Gastroesophageal sphincter (tissue), 4 donors: Measurements from ENCODE around the gene SCAPER. TPM values are rescaled to one million over a fixed set of nuclear protein-coding genes. Genes with fewer than 3 reads are reported as not detected.

Experiments
- ATAC-seq: fragments of 150-250 bp; one replicate; pipeline ENCODE4 v1.9.1; 2016; ENCODE audit warnings: mild to moderate bottlenecking, moderate library complexity
- H3K27ac ChIP-seq, 4 donors: fragments of 200-600 bp; sonication (generic) in 3 of 4; 1 replicate in 3 of 4; 2 replicates in 1 of 4; pipeline ENCODE4 v1.5.1; 2016 to 2019
- H3K27me3 ChIP-seq: fragments of 200-600 bp; sonication (generic); one replicate; pipeline ENCODE4 v1.5.1; 2019
- H3K36me3 ChIP-seq, 2 donors: fragments of 200-600 bp; sonication (generic); one replicate each; pipeline ENCODE4 v1.5.1; 2019; ENCODE audit warnings: control low read depth in 1 of 2
- H3K4me1 ChIP-seq, 3 donors: fragments of 200-600 bp; sonication (generic); 1 replicate in 2 of 3; 2 replicates in 1 of 3; pipeline ENCODE4 v1.5.1; 2016 to 2019; ENCODE audit warnings: control low read depth in 2 of 3
- H3K4me3 ChIP-seq, 2 donors: fragments of 200-600 bp; sonication (generic); one replicate each; pipeline ENCODE4 v1.5.1; 2019; ENCODE audit warnings: mild to moderate bottlenecking in 1 of 2, moderate library complexity in 1 of 2
- H3K9me3 ChIP-seq, 3 donors: fragments of 200-600 bp; sonication (generic); one replicate each; pipeline ENCODE4 v1.5.1; 2017 to 2019; ENCODE audit warnings: control low read depth in 2 of 3
- EP300 ChIP-seq: sonication (generic); formaldehyde crosslinking; IDR thresholded peaks from one replicate; pipeline ENCODE4 v1.6.1; 2017; ENCODE audit warnings: antibody characterized with exemption, mild to moderate bottlenecking
- POLR2A ChIP-seq, 2 donors: fragments of 450-650 bp; IDR thresholded peaks; one replicate each; pipeline ENCODE4 v1.6.1; 2017; ENCODE audit warnings: antibody characterized with exemption in 2 of 2, mild to moderate bottlenecking in 2 of 2, moderate library complexity in 1 of 2
- POLR2AphosphoS5 ChIP-seq: sonication (generic); formaldehyde crosslinking; IDR thresholded peaks from one replicate; pipeline ENCODE4 v1.6.1; 2017; ENCODE audit warnings: antibody characterized with exemption
- WGBS, 2 donors: methylation state at CpG; one replicate each; pipeline ENCODE4 v1.1.5; 2018; ENCODE audit warnings: low coverage in 1 of 2; 5-methylcytosine and 5-hydroxymethylcytosine counted together
- total RNA-seq, 4 donors: library from RNA; depleted of rRNA; stranded (reverse); fragments of >200 nt; gene quantifications; one replicate each; pipeline ENCODE4 v1.1.0, GENCODE V29; 2016
- TF ChIP-seq, protein P1 (sequence below), 4 experiments: fragments of 200-600 bp in 2 of 4; fragments of 450-650 bp in 2 of 4; sonication (generic) in 1 of 4; IDR thresholded peaks; one replicate each; pipeline ENCODE4 v1.5.1; 2017 to 2019; ENCODE audit warnings: antibody characterized with exemption in 4 of 4, mild to moderate bottlenecking in 2 of 4, moderate library complexity in 2 of 4

The SCAPER gene
- total RNA-seq, 4 donors from 2014 or later: 21.5 to 34.3 (median 28.7) TPM

DNA sequence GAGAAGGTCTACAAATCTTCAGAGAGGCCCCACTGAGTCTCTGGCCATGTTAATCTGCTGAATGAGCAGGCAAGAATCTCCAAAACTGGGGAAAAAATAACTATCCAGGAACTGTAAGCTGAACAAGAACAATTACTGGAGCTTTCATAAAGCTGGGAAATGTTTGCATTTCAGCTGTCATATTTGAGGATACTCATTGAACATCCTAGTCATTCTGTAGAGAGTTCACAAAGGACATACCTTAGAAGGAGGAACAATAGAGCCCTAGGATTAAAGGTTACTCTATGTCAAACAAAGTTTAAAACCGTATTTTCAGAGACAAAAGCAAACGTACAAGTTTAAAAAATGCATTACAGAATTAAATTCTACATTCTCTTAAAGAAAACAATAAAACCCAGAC lies 257.5 kb downstream of the SCAPER start:
- no peaks in the 10 kb centered on the region for H3K27me3 ChIP-seq
- no peak overlapping the region for H3K4me3 ChIP-seq
- H3K36me3 ChIP-seq: peaks cover 0 to 13% of the 10 kb centered on the region in 2 donors
- H3K4me1 ChIP-seq: no peaks in the 10 kb centered on the region
- 73 to 79% methylated on average over 2 of the region's 2 CpGs for WGBS, 2 donors
- no peak for ATAC-seq
- TF ChIP-seq POLR2AphosphoS5: no peak
- TF ChIP-seq POLR2A (IDR thresholded peaks at IDR 0.05): no peak
- TF ChIP-seq, protein P1, sequence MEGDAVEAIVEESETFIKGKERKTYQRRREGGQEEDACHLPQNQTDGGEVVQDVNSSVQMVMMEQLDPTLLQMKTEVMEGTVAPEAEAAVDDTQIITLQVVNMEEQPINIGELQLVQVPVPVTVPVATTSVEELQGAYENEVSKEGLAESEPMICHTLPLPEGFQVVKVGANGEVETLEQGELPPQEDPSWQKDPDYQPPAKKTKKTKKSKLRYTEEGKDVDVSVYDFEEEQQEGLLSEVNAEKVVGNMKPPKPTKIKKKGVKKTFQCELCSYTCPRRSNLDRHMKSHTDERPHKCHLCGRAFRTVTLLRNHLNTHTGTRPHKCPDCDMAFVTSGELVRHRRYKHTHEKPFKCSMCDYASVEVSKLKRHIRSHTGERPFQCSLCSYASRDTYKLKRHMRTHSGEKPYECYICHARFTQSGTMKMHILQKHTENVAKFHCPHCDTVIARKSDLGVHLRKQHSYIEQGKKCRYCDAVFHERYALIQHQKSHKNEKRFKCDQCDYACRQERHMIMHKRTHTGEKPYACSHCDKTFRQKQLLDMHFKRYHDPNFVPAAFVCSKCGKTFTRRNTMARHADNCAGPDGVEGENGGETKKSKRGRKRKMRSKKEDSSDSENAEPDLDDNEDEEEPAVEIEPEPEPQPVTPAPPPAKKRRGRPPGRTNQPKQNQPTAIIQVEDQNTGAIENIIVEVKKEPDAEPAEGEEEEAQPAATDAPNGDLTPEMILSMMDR (IDR thresholded peaks at IDR 0.05): no peak
- no peak for TF ChIP-seq EP300
- peaks cover 0 to 5% (median 0%) of the 10 kb centered on the region in 3 donors for H3K9me3 ChIP-seq
- no peak overlapping the region for H3K27ac ChIP-seq

DNA sequence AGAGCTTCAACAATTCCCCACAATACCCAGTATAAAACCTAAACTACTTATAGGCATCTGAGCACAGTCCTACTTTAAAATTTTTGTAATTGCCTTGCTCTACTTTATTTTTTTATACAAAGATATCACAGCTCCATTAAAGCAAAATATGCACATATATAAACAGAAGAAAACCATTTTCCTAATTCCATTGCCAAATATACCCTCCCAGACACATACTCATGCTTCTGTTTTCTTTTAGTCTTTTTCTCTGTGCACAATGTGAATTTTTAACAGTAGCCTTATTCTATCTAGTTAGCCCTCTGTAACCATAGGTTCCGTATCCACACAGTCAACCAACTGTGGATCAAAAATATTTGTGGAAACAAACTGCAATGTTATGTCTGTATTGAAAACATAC lies 260.5 kb downstream of the SCAPER start:
- ATAC-seq: no peak
- no peak overlapping the region for H3K27ac ChIP-seq

DNA sequence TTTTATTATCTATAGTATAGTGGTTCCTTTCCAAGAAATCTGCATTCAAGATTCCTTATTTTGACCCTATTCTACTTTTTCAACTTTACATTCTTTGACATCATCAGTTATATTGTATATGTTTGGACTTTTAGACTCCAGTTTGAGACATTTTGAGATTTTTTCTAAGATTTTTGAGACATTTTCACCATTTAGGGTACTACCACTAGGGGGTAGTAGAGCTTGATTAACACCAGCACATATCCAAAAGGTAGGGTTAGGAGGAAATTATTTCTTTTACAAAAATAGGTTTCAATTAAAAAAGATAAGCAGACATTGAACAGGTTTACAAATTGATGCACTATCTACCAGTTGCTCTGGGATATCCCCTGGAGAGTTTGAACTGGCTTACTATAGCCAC lies 262.5 kb downstream of the SCAPER start:
- no peak for ATAC-seq
- H3K27ac ChIP-seq: no peak overlapping the region

More for the DNA sequence above, 260.5 kb downstream of the SCAPER start:
- Histone ChIP-seq H3K4me1 (no peaks in the 10 kb centered on the region), H3K9me3 (peaks cover 0 to 5% (median 0%) of the 10 kb centered on the region in 3 donors), H3K4me3 (no peak overlapping the region), H3K36me3 (peaks cover 0 to 13% of the 10 kb centered on the region in 2 donors), H3K27me3 (no peaks in the 10 kb centered on the region)
- TF ChIP-seq EP300: no peak
- no peak for TF ChIP-seq POLR2AphosphoS5
- no peak for TF ChIP-seq POLR2A (IDR thresholded peaks at IDR 0.05)
- TF ChIP-seq, protein P1 (IDR thresholded peaks at IDR 0.05): no peak
- 82 to 85% methylated on average over 1 of the region's 1 CpG for WGBS, 2 donors

DNA sequence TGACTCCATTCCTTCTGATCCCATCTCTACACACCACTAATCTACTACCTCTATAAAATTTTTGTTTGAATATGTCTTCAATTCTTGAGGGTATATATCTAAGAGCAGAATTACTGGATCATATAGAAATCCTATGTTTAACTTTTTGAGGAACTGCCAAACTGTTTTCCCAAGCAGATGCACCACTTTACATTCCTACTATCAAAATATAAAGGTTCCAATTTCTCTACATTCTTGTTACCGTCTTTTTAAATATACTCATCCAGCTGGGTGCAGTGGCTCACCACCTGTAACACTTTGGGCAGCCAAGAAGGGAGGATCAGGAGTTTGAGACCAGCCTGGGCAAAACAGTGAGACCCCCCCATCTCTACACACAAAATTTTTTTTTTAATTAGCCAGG lies 268.0 kb downstream of the SCAPER start:
- Histone ChIP-seq H3K9me3 (peaks cover 0 to 7% (median 0%) of the 10 kb centered on the region in 3 donors), H3K27me3 (no peaks in the 10 kb centered on the region), H3K27ac (no peak overlapping the region), H3K4me3 (no peak overlapping the region), H3K4me1 (no peaks in the 10 kb centered on the region), H3K36me3 (no peaks in the 10 kb centered on the region)
- TF ChIP-seq, protein P1 (IDR thresholded peaks at IDR 0.05): no peak
- no peak for TF ChIP-seq EP300
- TF ChIP-seq POLR2A (IDR thresholded peaks at IDR 0.05): no peak
- no peak for TF ChIP-seq POLR2AphosphoS5
- 93 to 100% methylated on average over 1 of the region's 1 CpG for WGBS, 2 donors
- no peak for ATAC-seq

More for the DNA sequence above, 262.5 kb downstream of the SCAPER start:
- Histone ChIP-seq H3K36me3 (peaks cover 0 to 8% of the 10 kb centered on the region in 2 donors), H3K9me3 (no peaks in the 10 kb centered on the region), H3K27me3 (no peaks in the 10 kb centered on the region), H3K4me3 (no peak overlapping the region), H3K4me1 (no peaks in the 10 kb centered on the region)
- TF ChIP-seq, protein P1 (IDR thresholded peaks at IDR 0.05): no peak

DNA sequence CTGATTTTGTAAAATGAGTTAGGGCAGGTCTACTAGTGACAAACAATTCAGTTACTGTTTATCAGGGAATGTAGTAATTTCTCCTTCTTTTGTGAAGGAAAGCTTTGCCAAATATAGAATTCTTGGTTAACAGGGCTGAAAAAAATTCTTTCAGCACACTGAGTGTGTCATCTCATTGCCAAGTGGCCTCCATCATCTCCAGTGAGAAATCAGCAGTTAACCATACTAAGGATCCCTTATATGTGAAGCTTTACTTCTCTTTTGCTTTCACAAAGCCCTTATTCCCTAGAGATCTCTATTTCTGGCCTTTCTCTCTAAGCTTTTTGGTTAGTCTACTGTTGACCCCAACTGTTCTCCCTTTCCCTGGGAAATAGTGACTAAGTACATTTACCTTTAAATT lies 269.1 kb downstream of the SCAPER start:
- no peaks in the 10 kb centered on the region for H3K4me1 ChIP-seq
- no peak overlapping the region for H3K4me3 ChIP-seq
- peaks cover 0 to 7% (median 0%) of the 10 kb centered on the region in 3 donors for H3K9me3 ChIP-seq
- H3K27ac ChIP-seq: no peak overlapping the region
- TF ChIP-seq POLR2AphosphoS5 (no peak), EP300 (no peak), POLR2A (IDR thresholded peaks at IDR 0.05) (no peak)
- TF ChIP-seq, protein P1 (IDR thresholded peaks at IDR 0.05): no peak
- no peaks in the 10 kb centered on the region for H3K36me3 ChIP-seq
- no peak for ATAC-seq
- no peaks in the 10 kb centered on the region for H3K27me3 ChIP-seq
